ENCODE data around the gene DDIT4.
A peak's percentile ranks its signal among the peaks of the same experiment; 100 is the strongest.
"Not testable (repeated sequence)": the region's sequence is repeated elsewhere in the genome, so short reads cannot be mapped to it uniquely, and the experiment has no call there.

The DDIT4 gene

DNA sequence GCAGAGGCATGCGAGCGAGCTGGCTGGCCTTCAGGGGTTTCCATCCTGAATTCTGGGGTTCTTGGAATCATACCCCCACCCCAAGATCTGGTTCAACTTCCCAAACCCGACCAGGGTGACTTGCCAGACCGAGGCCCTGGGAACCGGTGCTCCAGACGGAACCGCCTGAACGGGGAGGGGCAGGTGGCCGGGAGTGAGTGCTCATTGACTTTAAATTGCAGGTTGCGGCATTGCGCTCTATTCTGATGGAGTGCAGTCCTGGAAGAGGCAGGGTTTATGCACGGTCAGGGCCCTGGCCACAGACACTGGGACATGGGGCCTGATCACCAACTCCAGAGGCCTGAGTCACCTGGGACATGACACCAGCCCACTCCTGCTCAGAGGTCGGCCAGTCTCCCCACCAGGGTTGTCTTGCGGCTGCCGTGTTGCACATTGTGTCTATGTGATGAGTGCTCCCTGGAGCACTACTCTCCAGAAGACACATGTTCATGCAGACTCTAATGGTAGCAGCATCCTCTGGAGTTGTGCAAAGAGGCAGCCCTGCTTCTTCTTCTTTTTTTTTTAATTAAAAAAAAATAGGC lies 5.8 kb upstream of the DDIT4 start:
- no peak for DNase-seq

GRCh38 chr10:72268475-72269200 lies 5.1 kb upstream of the DDIT4 start:
- not testable (repeated sequence) for DNase-seq

- DNase-seq: no peak
Observed at GRCh38 chr10:72270607-72271281, 3.0 kb upstream of the DDIT4 start.

- DNase-seq: peak in 1 of 2 donors; percentile 65
Observed at GRCh38 chr10:72272689-72273409, 875 bp upstream of the DDIT4 start.

DNA sequence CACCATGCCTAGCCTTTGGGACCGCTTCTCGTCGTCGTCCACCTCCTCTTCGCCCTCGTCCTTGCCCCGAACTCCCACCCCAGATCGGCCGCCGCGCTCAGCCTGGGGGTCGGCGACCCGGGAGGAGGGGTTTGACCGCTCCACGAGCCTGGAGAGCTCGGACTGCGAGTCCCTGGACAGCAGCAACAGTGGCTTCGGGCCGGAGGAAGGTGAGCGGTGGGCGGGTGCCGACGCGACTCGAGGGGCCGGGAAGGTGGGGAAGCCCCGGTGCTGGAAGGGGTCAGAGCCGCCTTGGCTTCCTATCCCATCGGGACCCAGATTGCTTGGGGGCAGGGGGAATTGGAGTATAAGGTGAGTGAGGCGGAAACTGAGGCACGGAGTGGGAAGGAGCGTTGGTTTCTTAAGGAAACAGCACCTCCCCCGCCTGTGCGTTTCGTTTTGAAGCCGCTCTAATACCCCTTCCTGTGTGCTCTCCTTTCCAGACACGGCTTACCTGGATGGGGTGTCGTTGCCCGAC lies 547 bp downstream of the DDIT4 start:
- no peak for DNase-seq

DNA sequence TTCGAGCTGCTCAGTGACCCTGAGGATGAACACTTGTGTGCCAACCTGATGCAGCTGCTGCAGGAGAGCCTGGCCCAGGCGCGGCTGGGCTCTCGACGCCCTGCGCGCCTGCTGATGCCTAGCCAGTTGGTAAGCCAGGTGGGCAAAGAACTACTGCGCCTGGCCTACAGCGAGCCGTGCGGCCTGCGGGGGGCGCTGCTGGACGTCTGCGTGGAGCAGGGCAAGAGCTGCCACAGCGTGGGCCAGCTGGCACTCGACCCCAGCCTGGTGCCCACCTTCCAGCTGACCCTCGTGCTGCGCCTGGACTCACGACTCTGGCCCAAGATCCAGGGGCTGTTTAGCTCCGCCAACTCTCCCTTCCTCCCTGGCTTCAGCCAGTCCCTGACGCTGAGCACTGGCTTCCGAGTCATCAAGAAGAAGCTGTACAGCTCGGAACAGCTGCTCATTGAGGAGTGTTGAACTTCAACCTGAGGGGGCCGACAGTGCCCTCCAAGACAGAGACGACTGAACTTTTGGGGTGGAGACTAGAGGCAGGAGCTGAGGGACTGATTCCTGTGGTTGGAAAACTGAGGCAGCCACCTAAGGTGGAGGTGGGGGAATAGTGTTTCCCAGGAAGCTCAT lies 1.1 kb downstream of the DDIT4 start:
- DNase-seq: peak in 1 of 2 donors; percentile 39

DNA sequence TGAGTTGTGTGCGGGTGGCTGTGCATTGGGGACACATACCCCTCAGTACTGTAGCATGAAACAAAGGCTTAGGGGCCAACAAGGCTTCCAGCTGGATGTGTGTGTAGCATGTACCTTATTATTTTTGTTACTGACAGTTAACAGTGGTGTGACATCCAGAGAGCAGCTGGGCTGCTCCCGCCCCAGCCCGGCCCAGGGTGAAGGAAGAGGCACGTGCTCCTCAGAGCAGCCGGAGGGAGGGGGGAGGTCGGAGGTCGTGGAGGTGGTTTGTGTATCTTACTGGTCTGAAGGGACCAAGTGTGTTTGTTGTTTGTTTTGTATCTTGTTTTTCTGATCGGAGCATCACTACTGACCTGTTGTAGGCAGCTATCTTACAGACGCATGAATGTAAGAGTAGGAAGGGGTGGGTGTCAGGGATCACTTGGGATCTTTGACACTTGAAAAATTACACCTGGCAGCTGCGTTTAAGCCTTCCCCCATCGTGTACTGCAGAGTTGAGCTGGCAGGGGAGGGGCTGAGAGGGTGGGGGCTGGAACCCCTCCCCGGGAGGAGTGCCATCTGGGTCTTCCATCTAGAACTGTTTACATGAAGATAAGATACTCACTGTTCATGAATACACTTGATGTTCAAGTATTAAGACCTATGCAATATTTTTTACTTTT lies 1.8 kb downstream of the DDIT4 start:
- DNase-seq: no peak

- no peak for DNase-seq
Observed at GRCh38 chr10:72276013-72276387, 2.3 kb downstream of the DDIT4 start.

DNA sequence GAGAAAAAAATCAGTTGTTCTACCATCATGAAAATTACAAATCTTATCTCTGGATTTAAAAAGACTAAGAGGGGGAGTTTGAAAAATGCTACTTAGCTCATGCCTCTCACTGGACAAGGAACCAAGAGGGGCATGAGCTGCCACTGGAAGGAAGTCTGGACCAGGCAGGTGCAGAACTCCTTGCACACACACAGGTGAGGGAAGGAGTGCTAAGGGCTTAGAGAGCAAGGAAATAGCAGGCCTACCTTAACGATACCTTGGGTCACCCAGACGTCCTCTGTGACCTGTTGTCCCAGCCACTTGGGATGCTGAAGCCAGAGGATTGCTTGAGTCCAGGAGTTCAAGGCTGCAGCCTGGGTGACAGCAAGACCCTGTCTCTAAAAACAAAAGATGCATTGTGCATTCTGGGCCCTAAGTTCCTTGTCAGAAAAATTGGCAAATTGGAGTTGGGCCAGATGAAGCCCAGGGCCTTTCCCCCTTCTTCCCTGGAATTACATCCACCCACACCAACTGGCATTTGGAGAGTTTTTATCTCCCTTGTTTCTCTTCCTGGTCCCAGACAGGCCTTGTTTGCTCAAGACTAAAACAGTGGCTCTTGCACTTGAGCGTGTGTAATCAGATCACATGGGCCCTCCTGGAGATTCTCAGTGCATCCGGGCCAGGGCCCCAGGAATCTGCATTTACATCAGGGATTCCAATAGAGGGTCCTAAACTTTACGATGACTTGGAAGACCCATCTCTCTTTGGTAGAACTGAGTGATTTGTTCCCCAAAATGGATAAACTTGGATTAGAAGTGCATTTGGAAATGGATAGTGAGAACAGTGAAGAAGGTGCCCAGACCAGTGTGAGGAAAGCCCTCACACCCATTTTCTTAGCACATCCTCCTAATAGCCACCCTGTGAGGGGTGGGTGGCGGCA lies 3.0 kb downstream of the DDIT4 start:
- no peak for DNase-seq

GRCh38 chr10:72277340-72277995 lies 3.7 kb downstream of the DDIT4 start:
- DNase-seq: no peak

DNA sequence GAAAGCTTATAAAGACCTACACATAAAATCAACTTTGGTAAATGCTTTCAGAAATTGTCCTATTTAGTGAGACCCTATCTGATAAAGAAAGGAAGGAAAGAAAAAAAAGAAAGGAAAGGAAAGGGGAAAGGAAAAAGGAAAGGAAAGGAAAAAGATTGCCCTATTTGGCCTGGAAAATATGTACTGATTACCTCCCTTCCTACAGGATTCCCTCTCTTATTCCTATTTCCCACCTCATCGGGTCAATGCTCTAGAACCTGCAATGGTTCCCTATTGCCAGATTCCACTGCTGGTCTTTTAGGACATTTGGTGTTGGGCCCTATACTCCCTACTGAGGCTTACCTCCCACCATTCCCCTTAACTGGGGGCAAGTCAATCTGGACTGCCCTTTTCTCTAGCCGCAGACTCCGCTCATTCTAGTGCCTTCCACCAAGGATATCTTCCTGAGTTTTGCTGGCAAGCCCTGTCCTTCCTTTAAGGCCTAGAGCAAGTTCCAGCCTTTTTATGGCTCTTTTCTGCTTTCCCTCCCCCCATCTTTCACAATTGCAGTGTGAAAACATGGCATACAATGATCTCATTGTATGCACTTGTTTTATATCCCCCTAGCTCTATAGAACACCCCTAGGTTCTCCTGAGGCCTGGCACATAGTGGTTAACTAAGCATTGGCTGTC lies 4.4 kb downstream of the DDIT4 start:
- DNase-seq: no peak

GRCh38 chr10:72278668-72279393 lies 5.1 kb downstream of the DDIT4 start:
- DNase-seq: no peak

DNA sequence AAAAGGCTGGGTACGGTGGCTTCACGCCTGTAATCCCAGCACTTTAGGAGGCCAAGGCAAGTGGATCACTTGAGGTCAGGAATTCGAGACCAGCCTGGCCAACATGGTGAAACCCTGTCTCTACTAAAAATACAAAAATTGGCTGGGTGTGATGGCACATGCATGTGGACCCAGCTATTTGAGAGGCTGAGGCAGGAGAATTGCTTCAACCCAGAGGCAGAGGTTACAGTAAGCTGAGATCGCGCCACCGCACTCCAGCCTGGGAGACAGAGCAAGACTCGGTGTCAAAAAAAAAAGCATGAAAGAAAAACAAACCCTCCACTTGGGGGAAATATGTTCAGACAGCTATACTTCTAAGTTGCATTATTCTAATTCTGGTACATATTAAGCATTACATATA lies 5.9 kb downstream of the DDIT4 start:
- DNase-seq: not testable (repeated sequence)

- DNase-seq: no peak
Observed at GRCh38 chr10:72283131-72283530, 9.4 kb downstream of the DDIT4 start.

GRCh38 chr10:72285972-72286521 lies 12.3 kb downstream of the DDIT4 start:
- DNase-seq: no peak

- peak in 1 of 2 donors; percentile 49 for DNase-seq
Observed at GRCh38 chr10:72291019-72291532, 17.4 kb downstream of the DDIT4 start.

GRCh38 chr10:72292223-72292691 lies 18.5 kb downstream of the DDIT4 start:
- DNase-seq: no peak

- no peak for DNase-seq
Observed at GRCh38 chr10:72295330-72295910, 21.7 kb downstream of the DDIT4 start.

Measured in bone marrow (tissue), 2 donors.